Stomach smooth muscle (tissue), 2 donors: ENCODE data around the gene USP47.

ENCODE experiments used
- H3K27ac ChIP-seq: one replicate; pipeline ENCODE4 v1.7.0; 2013; ENCODE audit warnings: mild to moderate bottlenecking, low read length, inconsistent platforms
- H3K27me3 ChIP-seq, 2 donors: one replicate each; pipeline ENCODE4 v1.7.0; 2013; ENCODE audit warnings: low read length in 2 of 2; ENCODE audit not compliant: insufficient read depth in 2 of 2, control insufficient read depth in 1 of 2
- H3K36me3 ChIP-seq, 2 donors: one replicate each; pipeline ENCODE4 v1.7.0; 2013; ENCODE audit warnings: low read length in 2 of 2; ENCODE audit not compliant: control insufficient read depth in 2 of 2, insufficient read depth in 2 of 2
- H3K4me1 ChIP-seq: one replicate; pipeline ENCODE4 v1.7.0; 2013; ENCODE audit warnings: low read length; ENCODE audit not compliant: control insufficient read depth, insufficient read depth
- H3K4me3 ChIP-seq, 2 donors: one replicate each; pipeline ENCODE4 v1.7.0; 2013; ENCODE audit warnings: low read length in 2 of 2
- H3K9ac ChIP-seq, 2 donors: one replicate each; pipeline ENCODE4 v1.7.0; 2013; ENCODE audit warnings: low read length in 2 of 2, mild to moderate bottlenecking in 1 of 2
- H3K9me3 ChIP-seq, 2 donors: one replicate each; pipeline ENCODE4 v1.7.0; 2013; ENCODE audit warnings: low read length in 2 of 2; ENCODE audit not compliant: control insufficient read depth in 2 of 2
- donor health status: healthy.
- donor health status: Pancreatic carcinoma.

USP47 gene

GRCh38 chr11:11956006-11956405 lies 114.2 kb downstream of the USP47 start:
- Histone ChIP-seq H3K9ac (no peak overlapping the region), H3K4me3 (no peak overlapping the region), H3K9me3 (no peaks in the 10 kb centered on the region), H3K4me1 (no peaks in the 10 kb centered on the region), H3K36me3 (peaks cover 25 to 30% of the 10 kb centered on the region in 2 donors), H3K27me3 (no peaks in the 10 kb centered on the region), H3K27ac (no peak overlapping the region)

- Histone ChIP-seq H3K27me3 (no peaks in the 10 kb centered on the region), H3K36me3 (peaks cover 20 to 28% of the 10 kb centered on the region in 2 donors), H3K27ac (peak overlapping the region; percentile 4), H3K9ac (no peak overlapping the region), H3K4me1 (peaks cover 10% of the 10 kb centered on the region), H3K4me3 (no peak overlapping the region), H3K9me3 (no peaks in the 10 kb centered on the region)
Observed at GRCh38 chr11:11958403-11959231, 116.8 kb downstream of the USP47 start.

- Histone ChIP-seq H3K27me3 (no peaks in the 10 kb centered on the region), H3K9ac (no peak overlapping the region), H3K4me1 (peaks cover 20% of the 10 kb centered on the region), H3K9me3 (no peaks in the 10 kb centered on the region), H3K36me3 (peaks cover 22 to 25% of the 10 kb centered on the region in 2 donors), H3K27ac (no peak overlapping the region), H3K4me3 (no peak overlapping the region)
Observed at GRCh38 chr11:11959601-11960000, 117.8 kb downstream of the USP47 start.

GRCh38 chr11:11960687-11961086 lies 118.9 kb downstream of the USP47 start:
- H3K9me3 ChIP-seq: no peaks in the 10 kb centered on the region
- H3K4me1 ChIP-seq: peaks cover 29% of the 10 kb centered on the region
- no peak overlapping the region for H3K9ac ChIP-seq
- H3K36me3 ChIP-seq: peaks cover 19 to 22% of the 10 kb centered on the region in 2 donors
- H3K4me3 ChIP-seq: no peak overlapping the region
- peak overlapping the region; percentile 11 for H3K27ac ChIP-seq
- H3K27me3 ChIP-seq: no peaks in the 10 kb centered on the region

- Histone ChIP-seq H3K9me3 (no peaks in the 10 kb centered on the region), H3K4me1 (peaks cover 32% of the 10 kb centered on the region), H3K36me3 (peaks cover 15 to 20% of the 10 kb centered on the region in 2 donors), H3K4me3 (no peak overlapping the region), H3K27ac (no peak overlapping the region), H3K27me3 (no peaks in the 10 kb centered on the region), H3K9ac (no peak overlapping the region)
Observed at GRCh38 chr11:11961399-11962028, 119.7 kb downstream of the USP47 start.

GRCh38 chr11:11963067-11963466 lies 121.3 kb downstream of the USP47 start:
- Histone ChIP-seq H3K4me1 (peaks cover 37% of the 10 kb centered on the region), H3K9me3 (no peaks in the 10 kb centered on the region), H3K27ac (no peak overlapping the region), H3K9ac (no peak overlapping the region), H3K36me3 (peaks cover 20 to 22% of the 10 kb centered on the region in 2 donors), H3K27me3 (no peaks in the 10 kb centered on the region), H3K4me3 (no peak overlapping the region)

GRCh38 chr11:11963842-11964773 lies 122.3 kb downstream of the USP47 start:
- no peak overlapping the region for H3K27ac ChIP-seq
- peaks cover 15 to 17% of the 10 kb centered on the region in 2 donors for H3K36me3 ChIP-seq
- H3K4me3 ChIP-seq: no peak overlapping the region
- no peak overlapping the region for H3K9ac ChIP-seq
- peaks cover 41% of the 10 kb centered on the region for H3K4me1 ChIP-seq
- no peaks in the 10 kb centered on the region for H3K9me3 ChIP-seq
- no peaks in the 10 kb centered on the region for H3K27me3 ChIP-seq

GRCh38 chr11:11964774-11965150 lies 123.0 kb downstream of the USP47 start:
- Histone ChIP-seq H3K36me3 (peaks cover 15 to 17% of the 10 kb centered on the region in 2 donors), H3K9me3 (no peaks in the 10 kb centered on the region), H3K4me3 (no peak overlapping the region), H3K4me1 (peaks cover 47% of the 10 kb centered on the region), H3K9ac (no peak overlapping the region), H3K27ac (no peak overlapping the region), H3K27me3 (no peaks in the 10 kb centered on the region)

GRCh38 chr11:11965192-11965591 lies 123.4 kb downstream of the USP47 start:
- Histone ChIP-seq H3K4me3 (no peak overlapping the region), H3K27me3 (no peaks in the 10 kb centered on the region), H3K9ac (no peak overlapping the region), H3K4me1 (peaks cover 47% of the 10 kb centered on the region), H3K36me3 (peaks cover 15 to 17% of the 10 kb centered on the region in 2 donors), H3K9me3 (no peaks in the 10 kb centered on the region), H3K27ac (no peak overlapping the region)

GRCh38 chr11:11965656-11966353 lies 124.0 kb downstream of the USP47 start:
- Histone ChIP-seq H3K4me3 (no peak overlapping the region), H3K9ac (no peak overlapping the region), H3K27me3 (no peaks in the 10 kb centered on the region), H3K27ac (no peak overlapping the region), H3K9me3 (no peaks in the 10 kb centered on the region), H3K36me3 (peaks cover 15 to 17% of the 10 kb centered on the region in 2 donors), H3K4me1 (peaks cover 47% of the 10 kb centered on the region)
